ENCODE measurements around the gene PDF. TPM values are rescaled to one million over a fixed set of nuclear protein-coding genes. Genes with fewer than 3 reads are reported as not detected.

The PDF gene
- total and polyA plus RNA-seq, 4 donors: 16.8 to 31.3 (median 23.1) TPM

DNA sequence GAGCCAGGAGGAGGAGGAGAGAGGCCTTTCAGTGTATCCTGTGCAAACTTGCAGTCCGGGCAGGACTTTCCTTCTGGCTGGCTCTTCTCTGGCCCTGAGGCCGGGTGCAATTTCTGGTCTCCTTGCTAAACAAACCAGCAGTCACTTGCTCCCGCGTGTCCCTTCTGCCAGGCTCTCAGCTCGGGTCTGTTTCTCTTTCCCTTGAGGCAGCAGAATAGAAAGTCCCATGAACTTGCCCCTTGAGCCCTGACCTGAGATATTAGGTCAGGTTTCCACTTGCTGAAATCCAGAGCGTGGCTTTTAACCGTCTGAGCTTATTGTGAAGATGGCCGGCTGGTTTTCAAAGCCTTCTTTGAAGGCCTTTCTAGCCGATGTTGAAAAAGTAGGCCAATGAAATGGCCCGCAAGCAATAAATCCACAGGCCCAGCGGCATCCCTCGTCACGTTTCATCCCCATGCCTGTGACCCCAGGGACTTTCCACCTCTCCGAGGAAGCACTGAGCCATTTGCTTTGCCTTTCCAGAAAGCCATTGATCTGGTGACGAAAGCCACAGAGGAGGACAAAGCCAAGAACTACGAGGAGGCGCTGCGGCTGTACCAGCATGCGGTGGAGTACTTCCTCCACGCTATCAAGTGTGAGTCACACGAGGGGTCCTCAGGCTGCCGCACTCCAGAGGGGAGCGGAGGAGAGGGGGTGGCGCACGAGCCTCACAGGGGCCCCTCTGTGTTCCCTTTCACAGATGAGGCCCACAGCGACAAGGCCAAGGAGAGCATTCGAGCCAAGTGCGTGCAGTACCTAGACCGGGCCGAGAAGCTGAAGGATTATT is 14.7 kb downstream of the PDF start (continued):
- TF ChIP-seq RAD21 (IDR thresholded peaks at IDR 0.05) (peak in 1 of 2 donors; percentile 32), FOXA1 (IDR thresholded peaks at IDR 0.05) (no peak)
- TF ChIP-seq, protein P1, sequence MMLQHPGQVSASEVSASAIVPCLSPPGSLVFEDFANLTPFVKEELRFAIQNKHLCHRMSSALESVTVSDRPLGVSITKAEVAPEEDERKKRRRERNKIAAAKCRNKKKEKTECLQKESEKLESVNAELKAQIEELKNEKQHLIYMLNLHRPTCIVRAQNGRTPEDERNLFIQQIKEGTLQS (IDR thresholded peaks at IDR 0.05): peak; percentile 62

DNA sequence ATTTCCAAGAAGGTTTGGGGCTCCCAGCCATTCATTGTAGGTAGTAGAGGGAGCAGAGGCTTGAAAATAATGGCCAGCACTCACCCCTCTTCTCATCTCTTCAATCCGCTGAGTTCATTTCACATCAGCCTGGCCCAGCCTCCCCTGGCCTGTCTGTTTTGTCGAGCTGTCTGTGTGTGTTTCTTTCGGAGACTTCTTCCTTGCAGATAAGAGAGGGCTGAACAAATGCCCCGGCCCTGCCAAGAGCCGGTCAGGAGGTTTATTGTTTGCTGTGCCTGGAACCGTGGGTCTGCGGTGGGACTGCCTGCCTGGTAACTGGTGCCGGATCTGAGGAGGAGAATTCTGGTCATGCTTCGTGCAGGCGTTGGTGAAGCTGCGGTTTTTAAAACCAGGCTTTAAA is 15.9 kb downstream of the PDF start:
- no peak for DNase-seq (ENCODE audit: low spot score)
- H3K27ac ChIP-seq (ENCODE audit: low read depth in 1 of 2, low read length in 2 of 2): peak overlapping the region in 1 of 2 donors; percentile 52
- H3K9ac ChIP-seq (ENCODE audit: low read depth in 1 of 2, low read length in 2 of 2): no peak overlapping the region
- H3K27me3 ChIP-seq (ENCODE audit: control insufficient read depth in 4 of 4, insufficient read depth in 4 of 4, low read length in 3 of 4): no peaks in the 10 kb centered on the region
- TF ChIP-seq GABPA (IDR thresholded peaks at IDR 0.05 in 1 of 2, conservative IDR thresholded peaks at IDR 0.05 in 1 of 2) (no peak), RXRA (IDR thresholded peaks at IDR 0.05) (no peak), YY1 (IDR thresholded peaks at IDR 0.05) (no peak), NR2F2 (IDR thresholded peaks at IDR 0.05) (no peak), EGR1 (IDR thresholded peaks at IDR 0.05; ENCODE audit: low read depth in 2 of 2) (no peak), RAD21 (IDR thresholded peaks at IDR 0.05) (no peak), JUND (IDR thresholded peaks at IDR 0.05) (no peak), HNF4G (IDR thresholded peaks at IDR 0.05) (no peak), TAF1 (conservative IDR thresholded peaks at IDR 0.05) (no peak)
- TF ChIP-seq, protein P1 (IDR thresholded peaks at IDR 0.05): no peak
- TF ChIP-seq, protein P2, sequence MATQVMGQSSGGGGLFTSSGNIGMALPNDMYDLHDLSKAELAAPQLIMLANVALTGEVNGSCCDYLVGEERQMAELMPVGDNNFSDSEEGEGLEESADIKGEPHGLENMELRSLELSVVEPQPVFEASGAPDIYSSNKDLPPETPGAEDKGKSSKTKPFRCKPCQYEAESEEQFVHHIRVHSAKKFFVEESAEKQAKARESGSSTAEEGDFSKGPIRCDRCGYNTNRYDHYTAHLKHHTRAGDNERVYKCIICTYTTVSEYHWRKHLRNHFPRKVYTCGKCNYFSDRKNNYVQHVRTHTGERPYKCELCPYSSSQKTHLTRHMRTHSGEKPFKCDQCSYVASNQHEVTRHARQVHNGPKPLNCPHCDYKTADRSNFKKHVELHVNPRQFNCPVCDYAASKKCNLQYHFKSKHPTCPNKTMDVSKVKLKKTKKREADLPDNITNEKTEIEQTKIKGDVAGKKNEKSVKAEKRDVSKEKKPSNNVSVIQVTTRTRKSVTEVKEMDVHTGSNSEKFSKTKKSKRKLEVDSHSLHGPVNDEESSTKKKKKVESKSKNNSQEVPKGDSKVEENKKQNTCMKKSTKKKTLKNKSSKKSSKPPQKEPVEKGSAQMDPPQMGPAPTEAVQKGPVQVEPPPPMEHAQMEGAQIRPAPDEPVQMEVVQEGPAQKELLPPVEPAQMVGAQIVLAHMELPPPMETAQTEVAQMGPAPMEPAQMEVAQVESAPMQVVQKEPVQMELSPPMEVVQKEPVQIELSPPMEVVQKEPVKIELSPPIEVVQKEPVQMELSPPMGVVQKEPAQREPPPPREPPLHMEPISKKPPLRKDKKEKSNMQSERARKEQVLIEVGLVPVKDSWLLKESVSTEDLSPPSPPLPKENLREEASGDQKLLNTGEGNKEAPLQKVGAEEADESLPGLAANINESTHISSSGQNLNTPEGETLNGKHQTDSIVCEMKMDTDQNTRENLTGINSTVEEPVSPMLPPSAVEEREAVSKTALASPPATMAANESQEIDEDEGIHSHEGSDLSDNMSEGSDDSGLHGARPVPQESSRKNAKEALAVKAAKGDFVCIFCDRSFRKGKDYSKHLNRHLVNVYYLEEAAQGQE (IDR thresholded peaks at IDR 0.05): no peak
- TF ChIP-seq, protein P3, sequence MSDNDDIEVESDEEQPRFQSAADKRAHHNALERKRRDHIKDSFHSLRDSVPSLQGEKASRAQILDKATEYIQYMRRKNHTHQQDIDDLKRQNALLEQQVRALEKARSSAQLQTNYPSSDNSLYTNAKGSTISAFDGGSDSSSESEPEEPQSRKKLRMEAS (IDR thresholded peaks at IDR 0.05): no peak
- TF ChIP-seq, protein P4, sequence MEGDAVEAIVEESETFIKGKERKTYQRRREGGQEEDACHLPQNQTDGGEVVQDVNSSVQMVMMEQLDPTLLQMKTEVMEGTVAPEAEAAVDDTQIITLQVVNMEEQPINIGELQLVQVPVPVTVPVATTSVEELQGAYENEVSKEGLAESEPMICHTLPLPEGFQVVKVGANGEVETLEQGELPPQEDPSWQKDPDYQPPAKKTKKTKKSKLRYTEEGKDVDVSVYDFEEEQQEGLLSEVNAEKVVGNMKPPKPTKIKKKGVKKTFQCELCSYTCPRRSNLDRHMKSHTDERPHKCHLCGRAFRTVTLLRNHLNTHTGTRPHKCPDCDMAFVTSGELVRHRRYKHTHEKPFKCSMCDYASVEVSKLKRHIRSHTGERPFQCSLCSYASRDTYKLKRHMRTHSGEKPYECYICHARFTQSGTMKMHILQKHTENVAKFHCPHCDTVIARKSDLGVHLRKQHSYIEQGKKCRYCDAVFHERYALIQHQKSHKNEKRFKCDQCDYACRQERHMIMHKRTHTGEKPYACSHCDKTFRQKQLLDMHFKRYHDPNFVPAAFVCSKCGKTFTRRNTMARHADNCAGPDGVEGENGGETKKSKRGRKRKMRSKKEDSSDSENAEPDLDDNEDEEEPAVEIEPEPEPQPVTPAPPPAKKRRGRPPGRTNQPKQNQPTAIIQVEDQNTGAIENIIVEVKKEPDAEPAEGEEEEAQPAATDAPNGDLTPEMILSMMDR (IDR thresholded peaks at IDR 0.05; ENCODE audit: low read depth, low read length, missing input control): no peak
- 71% methylated on average over 11 of the region's 11 CpGs for WGBS
- peaks cover 11 to 13% (median 12%) of the 10 kb centered on the region in 4 donors for H3K36me3 ChIP-seq (ENCODE audit: control insufficient read depth in 4 of 4, insufficient read depth in 3 of 4, low read depth in 1 of 4, low read length in 3 of 4)
- no peak overlapping the region for H3K4me3 ChIP-seq (ENCODE audit: low read depth in 1 of 3, low read length in 3 of 3)
- H3K4me1 ChIP-seq (ENCODE audit: control insufficient read depth in 4 of 4, insufficient read depth in 4 of 4, low read length in 3 of 4): peaks cover 16 to 71% (median 54%) of the 10 kb centered on the region in 4 donors
- no peaks in the 10 kb centered on the region for H3K9me3 ChIP-seq (ENCODE audit: control insufficient read depth in 4 of 4, low read length in 3 of 4)

Measured in liver (tissue), 9 donors.